HG03469 (cell line): ENCODE measurements around the gene SORCS2.

Experiments
- ATAC-seq: cut with Tn5 transposase; IDR thresholded peaks from one replicate; pipeline ENCODE4 v1.9.1; 2021; ENCODE audit warnings: mild to moderate bottlenecking, moderate library complexity, moderate number of reproducible peaks; ENCODE audit not compliant: unreplicated experiment

SORCS2 gene

GRCh38 chr4:7217474-7218321 lies 25.4 kb downstream of the SORCS2 start:
- no peak for ATAC-seq

GRCh38 chr4:7218686-7219085 lies 26.3 kb downstream of the SORCS2 start:
- ATAC-seq: no peak

- ATAC-seq: no peak
Measured at GRCh38 chr4:7222521-7222920, 30.2 kb downstream of the SORCS2 start.

- ATAC-seq: no peak
Measured at GRCh38 chr4:7223541-7223940, 31.2 kb downstream of the SORCS2 start.

GRCh38 chr4:7224001-7224400 lies 31.7 kb downstream of the SORCS2 start:
- ATAC-seq: no peak

GRCh38 chr4:7224878-7225533 lies 32.7 kb downstream of the SORCS2 start:
- ATAC-seq: no peak

- no peak for ATAC-seq
Measured at GRCh38 chr4:7226439-7226838, 34.1 kb downstream of the SORCS2 start.

GRCh38 chr4:7227008-7227407 lies 34.7 kb downstream of the SORCS2 start:
- no peak for ATAC-seq

- ATAC-seq: no peak
Measured at GRCh38 chr4:7228734-7229133, 36.4 kb downstream of the SORCS2 start.

- ATAC-seq: no peak
Measured at GRCh38 chr4:7232061-7232650, 39.8 kb downstream of the SORCS2 start.

GRCh38 chr4:7233006-7233580 lies 40.8 kb downstream of the SORCS2 start:
- ATAC-seq: no peak

- no peak for ATAC-seq
Measured at GRCh38 chr4:7233601-7234000, 41.3 kb downstream of the SORCS2 start.

GRCh38 chr4:7234355-7235029 lies 42.2 kb downstream of the SORCS2 start:
- ATAC-seq: no peak

- ATAC-seq: no peak
Measured at GRCh38 chr4:7235030-7235380, 42.7 kb downstream of the SORCS2 start.

- no peak for ATAC-seq
Measured at GRCh38 chr4:7236847-7237246, 44.5 kb downstream of the SORCS2 start.

- no peak for ATAC-seq
Measured at GRCh38 chr4:7237873-7238272, 45.5 kb downstream of the SORCS2 start.

- ATAC-seq: no peak
Measured at GRCh38 chr4:7238300-7238960, 46.1 kb downstream of the SORCS2 start.

GRCh38 chr4:7239101-7239820 lies 46.9 kb downstream of the SORCS2 start:
- ATAC-seq: no peak

- no peak for ATAC-seq
Measured at GRCh38 chr4:7239844-7240243, 47.5 kb downstream of the SORCS2 start.

- ATAC-seq: no peak
Measured at GRCh38 chr4:7240306-7240705, 48.0 kb downstream of the SORCS2 start.
